ENCODE results near the gene CENPU. TPM values are rescaled to one million over a fixed set of nuclear protein-coding genes. Genes with fewer than 3 reads are reported as not detected.

Gene CENPU
- total RNA-seq, 1 donor from 2014 or later = 229 TPM

- Mint-ChIP-seq H3K36me3 (peaks cover 42% of the 10 kb centered on the region), H3K4me1 (no peaks in the 10 kb centered on the region), H3K9me3 (no peaks in the 10 kb centered on the region), H3K4me3 (no peak overlapping the region), H3K27me3 (ENCODE audit: insufficient read depth, low read depth) (no peaks in the 10 kb centered on the region), H3K27ac (no peak overlapping the region)
- peaks cover 22% of the 10 kb centered on the region for H3K79me2 ChIP-seq (ENCODE audit: low read depth)
- H3K4me1 ChIP-seq = no peaks in the 10 kb centered on the region
- peaks cover 45% of the 10 kb centered on the region for H3K36me3 ChIP-seq
- DNase-seq (ENCODE audit: low spot score) = no peak
- no peak overlapping the region for H3K9ac ChIP-seq
- no peak overlapping the region for H3K27ac ChIP-seq
- no peaks in the 10 kb centered on the region for H3F3A ChIP-seq (ENCODE audit: low read depth)
- no peak overlapping the region for H2AFZ ChIP-seq (replicated peaks)
- H3K9me3 ChIP-seq (ENCODE audit: low read depth) = no peaks in the 10 kb centered on the region
- TF ChIP-seq EZH2phosphoT487 (IDR thresholded peaks at IDR 0.05) = no peak
- no peak for TF ChIP-seq CTCF (IDR thresholded peaks at IDR 0.05)
- no peak for TF ChIP-seq EZH2 (IDR thresholded peaks at IDR 0.05)
- no peaks in the 10 kb centered on the region for H4K20me1 ChIP-seq (ENCODE audit: low read depth)
- no peaks in the 10 kb centered on the region for H3K27me3 ChIP-seq
- H3K4me3 ChIP-seq = no peak overlapping the region
- H3K4me2 ChIP-seq = no peak overlapping the region
These were observed 28.2 kb downstream of the CENPU start for GRCh38 chr4:184705692-184706091.

GRCh38 chr4:184702114-184702513 is 31.8 kb downstream of the CENPU start:
- no peak overlapping the region for H3K9ac ChIP-seq
- no peak overlapping the region for H3K4me2 ChIP-seq
- no peak overlapping the region for H3K27ac Mint-ChIP-seq
- no peak overlapping the region for H3K4me3 Mint-ChIP-seq
- no peaks in the 10 kb centered on the region for H4K20me1 ChIP-seq (ENCODE audit: low read depth)
- TF ChIP-seq EZH2phosphoT487 (IDR thresholded peaks at IDR 0.05) (no peak), EZH2 (IDR thresholded peaks at IDR 0.05) (no peak), CTCF (IDR thresholded peaks at IDR 0.05) (no peak)
- peaks cover 23% of the 10 kb centered on the region for H3K36me3 ChIP-seq
- peaks cover 22% of the 10 kb centered on the region for H3K79me2 ChIP-seq (ENCODE audit: low read depth)
- H2AFZ ChIP-seq (replicated peaks) = no peak overlapping the region
- no peak for DNase-seq (ENCODE audit: low spot score)
- no peak overlapping the region for H3K27ac ChIP-seq
- no peaks in the 10 kb centered on the region for H3K9me3 Mint-ChIP-seq
- H3K36me3 Mint-ChIP-seq = peaks cover 26% of the 10 kb centered on the region
- no peaks in the 10 kb centered on the region for H3K9me3 ChIP-seq (ENCODE audit: low read depth)
- no peaks in the 10 kb centered on the region for H3K4me1 Mint-ChIP-seq
- no peaks in the 10 kb centered on the region for H3K27me3 Mint-ChIP-seq (ENCODE audit: insufficient read depth, low read depth)
- H3K4me3 ChIP-seq = no peak overlapping the region
- no peaks in the 10 kb centered on the region for H3K4me1 ChIP-seq
- H3K27me3 ChIP-seq = no peaks in the 10 kb centered on the region
- no peaks in the 10 kb centered on the region for H3F3A ChIP-seq (ENCODE audit: low read depth)

GRCh38 chr4:184699941-184700340 is 34.0 kb downstream of the CENPU start:
- no peaks in the 10 kb centered on the region for H4K20me1 ChIP-seq (ENCODE audit: low read depth)
- no peak for TF ChIP-seq CTCF (IDR thresholded peaks at IDR 0.05)
- TF ChIP-seq EZH2 (IDR thresholded peaks at IDR 0.05) = no peak
- no peak for TF ChIP-seq EZH2phosphoT487 (IDR thresholded peaks at IDR 0.05)
- H3K9ac ChIP-seq = no peak overlapping the region
- peaks cover 10% of the 10 kb centered on the region for H3K79me2 ChIP-seq (ENCODE audit: low read depth)
- H2AFZ ChIP-seq (replicated peaks) = no peak overlapping the region
- no peak for DNase-seq (ENCODE audit: low spot score)
- no peak overlapping the region for H3K4me3 ChIP-seq
- Mint-ChIP-seq H3K9me3 (no peaks in the 10 kb centered on the region), H3K27me3 (ENCODE audit: insufficient read depth, low read depth) (no peaks in the 10 kb centered on the region), H3K4me1 (no peaks in the 10 kb centered on the region), H3K36me3 (peaks cover 21% of the 10 kb centered on the region), H3K27ac (no peak overlapping the region), H3K4me3 (no peak overlapping the region)
- no peak overlapping the region for H3K4me2 ChIP-seq
- peaks cover 21% of the 10 kb centered on the region for H3K36me3 ChIP-seq
- H3F3A ChIP-seq (ENCODE audit: low read depth) = peaks cover 14% of the 10 kb centered on the region
- no peaks in the 10 kb centered on the region for H3K4me1 ChIP-seq
- H3K27me3 ChIP-seq = no peaks in the 10 kb centered on the region
- H3K9me3 ChIP-seq (ENCODE audit: low read depth) = no peaks in the 10 kb centered on the region
- no peak overlapping the region for H3K27ac ChIP-seq

Data from neural progenitor cell (in vitro differentiated cells).